ACC112 (cell line): ENCODE measurements around the gene TRPC6.

ENCODE experiments used
- H2AFZ ChIP-seq: fragments of 200-600 bp; sonication (generic); one replicate; pipeline ENCODE4 v1.6.0; 2017; ENCODE audit warnings: antibody characterized with exemption, low read length; ENCODE audit not compliant: unreplicated experiment
- H3K27ac ChIP-seq: fragments of 200-600 bp; sonication (generic); 2 replicates; pipeline ENCODE4 v1.5.1; 2014; ENCODE audit warnings: low read depth, mild to moderate bottlenecking, antibody characterized with exemption, low read length, moderate library complexity
- H3K27me3 ChIP-seq: fragments of 200-600 bp; sonication (generic); 2 replicates; pipeline ENCODE4 v1.6.1; 2014; ENCODE audit warnings: mild to moderate bottlenecking, antibody characterized with exemption, low read length, moderate library complexity, mixed read lengths; ENCODE audit not compliant: insufficient read depth
- H3K36me3 ChIP-seq: fragments of 200-600 bp; sonication (generic); 2 replicates; pipeline ENCODE4 v1.6.1; 2016; ENCODE audit warnings: mild to moderate bottlenecking, antibody characterized with exemption, low read length, moderate library complexity, mixed read lengths; ENCODE audit not compliant: insufficient read depth
- H3K4me1 ChIP-seq: fragments of 200-600 bp; sonication (generic); one replicate; pipeline ENCODE4 v1.6.1; 2016; ENCODE audit warnings: low read length, mixed read lengths; ENCODE audit not compliant: insufficient read depth, unreplicated experiment, control insufficient read depth
- H3K4me3 ChIP-seq: fragments of 200-600 bp; sonication (generic); 2 replicates; pipeline ENCODE4 v1.5.1; 2014; ENCODE audit warnings: mild to moderate bottlenecking, low read depth, low read length
- H3K79me2 ChIP-seq: fragments of 200-600 bp; sonication (generic); one replicate; pipeline ENCODE4 v1.6.0; 2016; ENCODE audit warnings: low read length; ENCODE audit not compliant: control insufficient read depth, unreplicated experiment, insufficient read depth

TRPC6 gene

GRCh38 chr11:101458161-101458560 lies 125.6 kb downstream of the TRPC6 start:
- Histone ChIP-seq H3K27ac (no peak overlapping the region), H3K4me3 (no peak overlapping the region), H2AFZ (no peak overlapping the region), H3K4me1 (peaks cover 7% of the 10 kb centered on the region), H3K79me2 (no peaks in the 10 kb centered on the region), H3K36me3 (no peaks in the 10 kb centered on the region), H3K27me3 (no peaks in the 10 kb centered on the region)

GRCh38 chr11:101456812-101457211 lies 127.0 kb downstream of the TRPC6 start:
- Histone ChIP-seq H3K27ac (no peak overlapping the region), H2AFZ (no peak overlapping the region), H3K4me3 (no peak overlapping the region), H3K79me2 (no peaks in the 10 kb centered on the region), H3K27me3 (no peaks in the 10 kb centered on the region), H3K36me3 (no peaks in the 10 kb centered on the region), H3K4me1 (peaks cover 7% of the 10 kb centered on the region)

GRCh38 chr11:101453682-101454081 lies 130.1 kb downstream of the TRPC6 start:
- no peak overlapping the region for H2AFZ ChIP-seq
- H3K36me3 ChIP-seq = no peaks in the 10 kb centered on the region
- no peak overlapping the region for H3K4me3 ChIP-seq
- H3K79me2 ChIP-seq = no peaks in the 10 kb centered on the region
- peaks cover 7% of the 10 kb centered on the region for H3K4me1 ChIP-seq
- H3K27me3 ChIP-seq = no peaks in the 10 kb centered on the region
- H3K27ac ChIP-seq = no peak overlapping the region

- Histone ChIP-seq H3K4me3 (no peak overlapping the region), H3K79me2 (no peaks in the 10 kb centered on the region), H3K4me1 (peaks cover 45% of the 10 kb centered on the region), H3K27me3 (no peaks in the 10 kb centered on the region), H2AFZ (no peak overlapping the region), H3K27ac (no peak overlapping the region), H3K36me3 (no peaks in the 10 kb centered on the region)
Measured at GRCh38 chr11:101448881-101449442, 134.8 kb downstream of the TRPC6 start.

- H3K27ac ChIP-seq = peak overlapping the region; percentile 92
- peaks cover 60% of the 10 kb centered on the region for H3K4me1 ChIP-seq
- no peaks in the 10 kb centered on the region for H3K79me2 ChIP-seq
- H2AFZ ChIP-seq = peak overlapping the region; percentile 67
- H3K27me3 ChIP-seq = no peaks in the 10 kb centered on the region
- H3K36me3 ChIP-seq = no peaks in the 10 kb centered on the region
- no peak overlapping the region for H3K4me3 ChIP-seq
Measured at GRCh38 chr11:101446726-101447125, 137.1 kb downstream of the TRPC6 start.

- H3K4me3 ChIP-seq = no peak overlapping the region
- H2AFZ ChIP-seq = no peak overlapping the region
- no peaks in the 10 kb centered on the region for H3K27me3 ChIP-seq
- H3K27ac ChIP-seq = peak overlapping the region; percentile 92
- H3K79me2 ChIP-seq = no peaks in the 10 kb centered on the region
- peaks cover 65% of the 10 kb centered on the region for H3K4me1 ChIP-seq
- no peaks in the 10 kb centered on the region for H3K36me3 ChIP-seq
Measured at GRCh38 chr11:101446238-101446637, 137.6 kb downstream of the TRPC6 start.

GRCh38 chr11:101445761-101446160 lies 138.0 kb downstream of the TRPC6 start:
- Histone ChIP-seq H3K4me1 (peaks cover 70% of the 10 kb centered on the region), H3K4me3 (no peak overlapping the region), H3K36me3 (no peaks in the 10 kb centered on the region), H3K79me2 (no peaks in the 10 kb centered on the region), H3K27ac (peak overlapping the region; percentile 92), H3K27me3 (no peaks in the 10 kb centered on the region), H2AFZ (no peak overlapping the region)

GRCh38 chr11:101444851-101445250 lies 139.0 kb downstream of the TRPC6 start:
- H3K27me3 ChIP-seq = no peaks in the 10 kb centered on the region
- peaks cover 70% of the 10 kb centered on the region for H3K4me1 ChIP-seq
- H3K79me2 ChIP-seq = no peaks in the 10 kb centered on the region
- no peaks in the 10 kb centered on the region for H3K36me3 ChIP-seq
- no peak overlapping the region for H3K4me3 ChIP-seq
- H3K27ac ChIP-seq = peak overlapping the region; percentile 92
- no peak overlapping the region for H2AFZ ChIP-seq

- Histone ChIP-seq H2AFZ (no peak overlapping the region), H3K36me3 (no peaks in the 10 kb centered on the region), H3K27me3 (no peaks in the 10 kb centered on the region), H3K79me2 (no peaks in the 10 kb centered on the region), H3K4me1 (peaks cover 70% of the 10 kb centered on the region), H3K4me3 (no peak overlapping the region), H3K27ac (no peak overlapping the region)
Measured at GRCh38 chr11:101444164-101444563, 139.6 kb downstream of the TRPC6 start.

- Histone ChIP-seq H2AFZ (no peak overlapping the region), H3K4me3 (no peak overlapping the region), H3K27ac (peak overlapping the region; percentile 96), H3K27me3 (no peaks in the 10 kb centered on the region), H3K4me1 (peaks cover 70% of the 10 kb centered on the region), H3K36me3 (no peaks in the 10 kb centered on the region), H3K79me2 (no peaks in the 10 kb centered on the region)
Measured at GRCh38 chr11:101442936-101443521, 140.8 kb downstream of the TRPC6 start.

- peak overlapping the region; percentile 96 for H3K27ac ChIP-seq
- no peaks in the 10 kb centered on the region for H3K79me2 ChIP-seq
Measured at GRCh38 chr11:101442171-101442570, 141.6 kb downstream of the TRPC6 start.

More at GRCh38 chr11:101442171-101442570, 141.6 kb downstream of the TRPC6 start:
- H3K4me3 ChIP-seq = peak overlapping the region; percentile 2; the same call in 1 of the 2 replicates
- H3K4me1 ChIP-seq = peaks cover 64% of the 10 kb centered on the region
- H2AFZ ChIP-seq = peak overlapping the region; percentile 5
- H3K27me3 ChIP-seq = no peaks in the 10 kb centered on the region
- H3K36me3 ChIP-seq = no peaks in the 10 kb centered on the region
